GM12864 (cell line): ENCODE data around the gene HOXA3.

Source experiments
- DNase-seq: peaks from one replicate; pipeline ENCODE4 v3.0.0-alpha.2; 2011; ENCODE audit warnings: low read depth
- H3K4me3 ChIP-seq: 2 replicates; pipeline ENCODE4 v1.5.1; 2011; ENCODE audit warnings: mild to moderate bottlenecking, low read depth, low read length, control low read depth
- TF ChIP-seq, protein P1 (sequence below): IDR thresholded peaks from 2 replicates; pipeline ENCODE4 v1.5.1; 2011; ENCODE audit warnings: low read depth, mild to moderate bottlenecking, moderate library complexity, low read length, control low read depth, inconsistent platforms; ENCODE audit errors: missing control alignments

Gene HOXA3

DNA sequence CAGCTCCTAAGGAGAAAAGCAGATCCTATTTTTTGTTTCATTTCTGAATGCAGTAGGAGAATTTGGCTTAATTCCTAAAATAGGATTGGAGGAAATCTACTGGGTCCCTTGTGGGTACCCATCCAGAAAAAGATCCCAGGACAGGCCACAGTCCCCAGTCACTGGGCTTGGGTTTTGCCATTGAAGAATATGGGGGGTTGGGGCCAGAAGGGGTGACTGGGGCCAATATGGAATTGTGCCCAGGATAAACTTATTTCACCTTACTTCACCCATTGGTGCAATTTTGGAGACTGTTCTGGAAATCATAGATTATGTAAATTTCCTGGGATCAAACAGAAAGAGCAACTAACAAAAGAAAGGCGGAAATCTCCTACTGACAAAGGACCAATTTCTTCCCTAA is 13.9 kb downstream of the HOXA3 start:
- no peak overlapping the region for H3K4me3 ChIP-seq
- TF ChIP-seq, protein P1, sequence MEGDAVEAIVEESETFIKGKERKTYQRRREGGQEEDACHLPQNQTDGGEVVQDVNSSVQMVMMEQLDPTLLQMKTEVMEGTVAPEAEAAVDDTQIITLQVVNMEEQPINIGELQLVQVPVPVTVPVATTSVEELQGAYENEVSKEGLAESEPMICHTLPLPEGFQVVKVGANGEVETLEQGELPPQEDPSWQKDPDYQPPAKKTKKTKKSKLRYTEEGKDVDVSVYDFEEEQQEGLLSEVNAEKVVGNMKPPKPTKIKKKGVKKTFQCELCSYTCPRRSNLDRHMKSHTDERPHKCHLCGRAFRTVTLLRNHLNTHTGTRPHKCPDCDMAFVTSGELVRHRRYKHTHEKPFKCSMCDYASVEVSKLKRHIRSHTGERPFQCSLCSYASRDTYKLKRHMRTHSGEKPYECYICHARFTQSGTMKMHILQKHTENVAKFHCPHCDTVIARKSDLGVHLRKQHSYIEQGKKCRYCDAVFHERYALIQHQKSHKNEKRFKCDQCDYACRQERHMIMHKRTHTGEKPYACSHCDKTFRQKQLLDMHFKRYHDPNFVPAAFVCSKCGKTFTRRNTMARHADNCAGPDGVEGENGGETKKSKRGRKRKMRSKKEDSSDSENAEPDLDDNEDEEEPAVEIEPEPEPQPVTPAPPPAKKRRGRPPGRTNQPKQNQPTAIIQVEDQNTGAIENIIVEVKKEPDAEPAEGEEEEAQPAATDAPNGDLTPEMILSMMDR, result no peak
- no peak for DNase-seq

DNA sequence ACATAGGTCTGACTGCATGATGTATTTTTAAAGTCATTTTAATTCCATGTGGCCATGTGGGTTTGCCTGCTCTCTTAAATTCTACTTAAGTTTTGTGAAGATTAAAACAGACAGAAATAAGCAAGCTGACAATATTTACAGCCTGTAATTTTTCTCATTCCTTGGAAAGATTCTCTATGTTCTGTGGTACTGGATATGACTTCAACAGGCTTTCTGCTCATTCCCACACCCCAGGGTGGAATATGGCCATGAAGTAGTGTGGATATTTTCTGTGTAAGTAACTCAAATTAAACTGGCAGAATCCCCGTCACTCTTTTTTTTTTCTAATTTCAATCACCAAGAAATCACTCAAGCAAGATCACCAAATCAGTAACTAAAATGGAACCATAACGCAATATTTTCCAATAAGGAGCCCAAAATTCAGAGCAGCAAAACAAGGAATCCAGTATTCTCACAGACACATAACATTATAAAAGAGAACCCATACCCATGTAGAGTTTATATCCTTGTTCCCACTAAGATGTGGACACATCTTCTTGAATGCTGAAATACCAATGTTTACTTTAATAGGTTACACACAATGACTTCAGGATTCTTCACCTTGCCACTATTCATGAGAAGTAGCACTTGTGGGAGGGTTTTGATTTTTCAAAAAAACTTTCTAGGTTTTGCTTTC is 14.6 kb downstream of the HOXA3 start:
- TF ChIP-seq, protein P1, result no peak
- H3K4me3 ChIP-seq, result no peak overlapping the region
- no peak for DNase-seq

DNA sequence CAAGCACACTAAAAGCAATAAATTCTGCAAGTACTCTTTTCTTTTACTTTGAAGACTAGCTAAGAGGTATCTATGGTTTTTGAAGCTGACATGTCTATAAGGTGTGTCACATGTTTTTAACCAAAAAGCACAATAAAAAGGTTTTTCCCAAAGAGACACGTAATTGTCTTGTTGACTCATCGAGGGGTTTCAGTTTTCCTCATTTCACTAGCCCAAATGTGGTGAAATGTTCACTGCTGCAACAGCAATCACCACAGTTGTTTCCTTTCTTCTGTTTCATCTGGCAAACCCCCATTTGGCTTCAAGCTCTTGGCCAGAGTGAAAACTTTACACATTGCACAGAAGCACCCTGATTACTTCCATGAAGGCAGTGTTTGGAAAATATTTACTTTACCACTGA is 18.0 kb downstream of the HOXA3 start:
- TF ChIP-seq, protein P1, result no peak
- H3K4me3 ChIP-seq, result no peak overlapping the region
- DNase-seq, result no peak

DNA sequence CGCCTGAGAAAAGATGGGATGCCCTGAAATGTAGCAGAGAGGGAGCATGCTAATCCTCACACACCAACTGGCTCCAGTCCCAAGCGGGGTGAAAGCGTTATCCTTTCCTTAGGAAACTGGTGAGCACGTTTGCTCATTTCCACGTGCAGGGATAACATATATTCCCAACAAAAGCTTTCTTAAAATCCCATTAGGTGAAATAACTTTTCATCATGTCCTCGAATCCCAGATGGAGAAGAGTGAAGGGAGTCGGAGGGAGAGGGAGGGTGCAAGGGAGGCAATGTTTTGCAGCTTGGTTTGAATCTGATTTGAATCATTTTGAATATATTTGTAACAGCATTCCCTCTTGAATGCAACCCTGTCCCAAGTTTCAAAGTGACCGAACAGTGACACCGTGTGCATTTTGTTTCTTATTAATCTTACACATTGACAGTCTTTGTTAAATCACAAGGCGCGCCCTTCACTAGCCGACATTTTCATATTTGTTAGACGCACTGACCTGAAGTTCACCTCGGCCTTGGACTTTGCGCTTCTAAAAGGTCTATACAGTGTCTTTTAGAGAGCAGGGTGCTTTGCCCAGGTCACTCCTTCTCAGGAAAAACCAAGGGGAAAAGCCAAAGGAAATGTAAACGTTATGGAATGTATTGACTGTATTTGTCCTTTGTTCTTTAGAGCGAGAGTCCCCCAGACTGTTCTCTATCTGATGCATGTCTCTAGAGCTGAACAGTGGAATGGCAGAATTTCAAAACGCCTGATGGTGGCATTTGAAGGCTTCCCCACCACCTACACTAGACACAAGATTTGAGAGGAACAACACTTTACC is 18.8 kb downstream of the HOXA3 start:
- no peak overlapping the region for H3K4me3 ChIP-seq
- TF ChIP-seq, protein P1, result no peak
- DNase-seq, result no peak

DNA sequence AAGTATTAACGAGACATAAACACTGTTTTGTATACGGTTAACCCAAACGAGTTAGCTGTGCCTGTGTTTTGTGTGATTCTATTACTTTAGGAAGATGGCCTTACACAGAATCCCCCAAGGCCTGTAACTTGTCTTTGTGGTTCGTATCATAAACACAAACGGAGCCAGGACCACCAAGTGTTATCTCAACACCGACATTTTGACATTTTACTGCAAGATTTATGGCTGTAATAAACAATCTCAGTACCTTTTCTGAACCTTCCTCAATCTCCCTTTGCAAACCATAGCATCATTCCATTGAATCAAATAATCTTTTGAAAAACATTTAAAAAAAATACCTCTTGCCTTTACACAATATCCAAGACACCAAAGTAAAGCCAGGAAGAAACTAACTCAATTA is 19.4 kb downstream of the HOXA3 start:
- no peak overlapping the region for H3K4me3 ChIP-seq
- DNase-seq, result no peak
- TF ChIP-seq, protein P1, result no peak

DNA sequence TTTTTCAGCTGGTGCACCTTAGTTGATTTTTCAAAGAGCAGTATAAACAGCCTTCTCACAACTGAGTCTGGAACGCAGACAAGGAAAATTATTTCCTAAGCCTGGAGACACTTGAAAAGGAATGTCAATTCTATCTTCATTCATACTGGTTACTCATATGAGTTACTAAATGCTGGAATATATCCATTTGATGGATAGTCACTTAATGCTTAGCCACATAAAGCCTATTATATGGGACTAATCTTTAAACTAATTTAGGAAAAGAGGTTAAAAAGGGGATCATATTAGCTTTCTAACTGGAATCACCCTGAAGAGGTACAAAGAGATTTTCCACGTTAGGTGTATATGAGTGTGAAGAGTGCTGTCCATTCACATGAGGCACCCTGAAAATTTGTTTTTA is 20.2 kb downstream of the HOXA3 start:
- no peak for DNase-seq
- TF ChIP-seq, protein P1, result no peak
- H3K4me3 ChIP-seq, result no peak overlapping the region
